Hepatocyte (in vitro differentiated cells): ENCODE results near the gene UGT2A2. TPM values are rescaled to one million over a fixed set of nuclear protein-coding genes. Genes with fewer than 3 reads are reported as not detected.

Experiments
- DNase-seq: peaks from one replicate; pipeline ENCODE4 v3.0.0-alpha.2; 2016; ENCODE audit warnings: low spot score
- H2AFZ ChIP-seq: fragments of 200-600 bp; sonication (generic); 2 replicates; pipeline ENCODE4 v1.6.0; 2016; ENCODE audit warnings: antibody characterized with exemption, mild to moderate bottlenecking
- H3K27ac ChIP-seq: fragments of 200-600 bp; sonication (generic); 2 replicates; pipeline ENCODE4 v1.5.1; 2016; ENCODE audit warnings: mild to moderate bottlenecking
- H3K27me3 ChIP-seq: fragments of 200-600 bp; sonication (generic); 2 replicates; pipeline ENCODE4 v1.6.1; 2016
- H3K36me3 ChIP-seq: fragments of 200-600 bp; sonication (generic); replicated peaks from 2 replicates; pipeline ENCODE4 v1.5.1; 2016; ENCODE audit warnings: low read depth; ENCODE audit not compliant: insufficient read depth
- H3K4me1 ChIP-seq: fragments of 200-600 bp; sonication (generic); 2 replicates; pipeline ENCODE4 v1.5.1; 2016; ENCODE audit warnings: mild to moderate bottlenecking, moderate library complexity; ENCODE audit not compliant: insufficient read depth
- H3K4me2 ChIP-seq: fragments of 200-600 bp; sonication (generic); 2 replicates; pipeline ENCODE4 v1.6.0; 2016
- H3K4me3 ChIP-seq: fragments of 200-600 bp; sonication (generic); 2 replicates; pipeline ENCODE4 v1.5.1; 2016; ENCODE audit warnings: mild to moderate bottlenecking
- H3K79me2 ChIP-seq: fragments of 200-600 bp; sonication (generic); 2 replicates; pipeline ENCODE4 v1.6.0; 2017; ENCODE audit warnings: mild to moderate bottlenecking
- H3K9me2 ChIP-seq: fragments of 200-600 bp; sonication (generic); replicated peaks from 2 replicates; pipeline ENCODE4 v1.6.0; 2017; ENCODE audit warnings: mild to moderate bottlenecking; ENCODE audit not compliant: insufficient read depth
- H3K9me3 ChIP-seq: fragments of 200-600 bp; sonication (generic); 2 replicates; pipeline ENCODE4 v1.5.1; 2016; ENCODE audit warnings: low read depth, mild to moderate bottlenecking
- H4K20me1 ChIP-seq: fragments of 200-600 bp; sonication (generic); 2 replicates; pipeline ENCODE4 v1.6.0; 2016; ENCODE audit warnings: mild to moderate bottlenecking; ENCODE audit not compliant: insufficient read depth, poor library complexity, severe bottlenecking
- EZH2 ChIP-seq: fragments of 200-600 bp; sonication (generic); IDR thresholded peaks from 2 replicates; pipeline ENCODE4 v1.6.1; 2016; ENCODE audit warnings: antibody characterized with exemption, mild to moderate bottlenecking, borderline replicate concordance
- EZH2phosphoT487 ChIP-seq: fragments of 200-600 bp; sonication (generic); IDR thresholded peaks from one replicate; pipeline ENCODE4 v1.6.1; 2018; ENCODE audit warnings: antibody characterized with exemption, mild to moderate bottlenecking, low read depth, moderate library complexity; ENCODE audit not compliant: unreplicated experiment, severe bottlenecking
- WGBS: methylation state at CpG from one replicate; pipeline ENCODE4 v1.1.6; 2016; ENCODE audit warnings: low lambda C conversion rate; ENCODE audit errors: missing lambda C conversion rate; 5-methylcytosine and 5-hydroxymethylcytosine counted together
- polyA plus RNA-seq: library from polyadenylated mRNA; unstranded; fragments of >200 nt; fragmentation: Nextera tagmentation; extraction: Ambion mirVana; gene quantifications from 2 replicates; pipeline ENCODE4 v1.2.1, GENCODE V29; 2016
- total RNA-seq: library from RNA; depleted of rRNA; stranded (reverse); fragments of >200 nt; gene quantifications from 2 replicates; pipeline ENCODE4 v1.2.3, GENCODE V29; 2014
- TF ChIP-seq, protein P1 (sequence below): fragments of 200-600 bp; sonication (generic); IDR thresholded peaks from 2 replicates; pipeline ENCODE4 v1.5.1; 2016; ENCODE audit warnings: antibody characterized with exemption, mild to moderate bottlenecking; ENCODE audit not compliant: poor library complexity

Gene UGT2A2
- total and polyA plus RNA-seq, 2 experiments from 2014 or later = not detected

DNA sequence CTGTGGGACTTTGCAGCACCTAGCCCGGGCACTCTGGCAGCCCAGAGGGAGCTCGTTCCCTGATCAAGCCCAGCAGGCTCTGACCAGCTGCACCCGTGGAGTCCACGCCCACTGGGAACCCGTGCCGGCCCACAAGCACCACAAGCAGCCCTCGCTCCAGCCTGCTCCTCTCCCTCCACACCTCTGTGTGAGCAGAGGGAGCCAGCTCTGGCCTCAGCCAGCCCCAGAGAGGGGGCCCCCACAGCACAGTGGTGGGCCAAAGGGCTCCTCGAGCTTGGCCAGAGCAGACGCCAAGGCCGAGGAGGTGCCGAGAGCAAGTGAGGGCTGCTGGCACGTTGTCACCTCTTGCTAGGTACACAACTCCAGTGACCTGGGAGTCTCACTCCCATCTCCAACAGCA is 18.7 kb upstream of the UGT2A2 start:
- Histone ChIP-seq H3K27me3 (no peaks in the 10 kb centered on the region), H3K36me3 (no peaks in the 10 kb centered on the region), H3K9me3 (no peaks in the 10 kb centered on the region), H3K79me2 (no peaks in the 10 kb centered on the region), H3K4me1 (no peaks in the 10 kb centered on the region), H3K4me3 (no peak overlapping the region), H3K27ac (no peak overlapping the region), H3K9me2 (no peaks in the 10 kb centered on the region), H3K4me2 (no peak overlapping the region), H4K20me1 (no peaks in the 10 kb centered on the region), H2AFZ (no peak overlapping the region)
- DNase-seq = no peak
- 97% methylated on average over 12 of the region's 12 CpGs for WGBS
- TF ChIP-seq EZH2 (no peak), EZH2phosphoT487 (no peak)
- TF ChIP-seq, protein P1, sequence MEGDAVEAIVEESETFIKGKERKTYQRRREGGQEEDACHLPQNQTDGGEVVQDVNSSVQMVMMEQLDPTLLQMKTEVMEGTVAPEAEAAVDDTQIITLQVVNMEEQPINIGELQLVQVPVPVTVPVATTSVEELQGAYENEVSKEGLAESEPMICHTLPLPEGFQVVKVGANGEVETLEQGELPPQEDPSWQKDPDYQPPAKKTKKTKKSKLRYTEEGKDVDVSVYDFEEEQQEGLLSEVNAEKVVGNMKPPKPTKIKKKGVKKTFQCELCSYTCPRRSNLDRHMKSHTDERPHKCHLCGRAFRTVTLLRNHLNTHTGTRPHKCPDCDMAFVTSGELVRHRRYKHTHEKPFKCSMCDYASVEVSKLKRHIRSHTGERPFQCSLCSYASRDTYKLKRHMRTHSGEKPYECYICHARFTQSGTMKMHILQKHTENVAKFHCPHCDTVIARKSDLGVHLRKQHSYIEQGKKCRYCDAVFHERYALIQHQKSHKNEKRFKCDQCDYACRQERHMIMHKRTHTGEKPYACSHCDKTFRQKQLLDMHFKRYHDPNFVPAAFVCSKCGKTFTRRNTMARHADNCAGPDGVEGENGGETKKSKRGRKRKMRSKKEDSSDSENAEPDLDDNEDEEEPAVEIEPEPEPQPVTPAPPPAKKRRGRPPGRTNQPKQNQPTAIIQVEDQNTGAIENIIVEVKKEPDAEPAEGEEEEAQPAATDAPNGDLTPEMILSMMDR = no peak

DNA sequence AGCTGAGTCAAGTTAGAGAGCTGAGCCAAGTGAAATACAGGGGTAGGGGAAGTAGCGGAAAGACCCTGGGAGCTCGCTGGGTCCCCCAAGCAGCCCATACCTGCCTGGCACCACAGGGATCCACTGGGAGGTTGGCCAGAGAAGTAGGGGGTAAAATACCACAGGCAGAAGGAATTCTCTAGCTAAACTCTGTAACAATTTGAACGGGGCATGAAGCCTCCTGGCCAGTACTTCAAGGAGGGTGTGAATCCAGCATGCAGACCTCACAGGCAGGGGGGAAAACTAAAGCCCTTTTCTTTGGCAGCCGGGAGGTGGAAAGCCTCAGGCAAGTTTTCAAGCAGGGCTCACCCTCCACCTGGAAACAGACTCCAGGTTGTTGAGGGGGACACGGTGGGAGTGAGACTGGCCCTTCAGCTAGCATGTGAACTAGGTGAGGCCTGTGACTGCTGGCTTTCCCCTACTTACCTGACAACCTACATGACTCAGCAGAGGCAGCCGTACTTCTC is 17.3 kb upstream of the UGT2A2 start:
- Histone ChIP-seq H2AFZ (no peak overlapping the region), H3K27ac (no peak overlapping the region), H4K20me1 (no peaks in the 10 kb centered on the region), H3K4me1 (no peaks in the 10 kb centered on the region), H3K4me2 (no peak overlapping the region), H3K9me2 (no peaks in the 10 kb centered on the region), H3K4me3 (no peak overlapping the region), H3K36me3 (no peaks in the 10 kb centered on the region), H3K9me3 (no peaks in the 10 kb centered on the region), H3K79me2 (no peaks in the 10 kb centered on the region), H3K27me3 (no peaks in the 10 kb centered on the region)
- WGBS = 73% methylated on average over 6 of the region's 6 CpGs
- TF ChIP-seq, protein P1 = no peak
- no peak for DNase-seq

DNA sequence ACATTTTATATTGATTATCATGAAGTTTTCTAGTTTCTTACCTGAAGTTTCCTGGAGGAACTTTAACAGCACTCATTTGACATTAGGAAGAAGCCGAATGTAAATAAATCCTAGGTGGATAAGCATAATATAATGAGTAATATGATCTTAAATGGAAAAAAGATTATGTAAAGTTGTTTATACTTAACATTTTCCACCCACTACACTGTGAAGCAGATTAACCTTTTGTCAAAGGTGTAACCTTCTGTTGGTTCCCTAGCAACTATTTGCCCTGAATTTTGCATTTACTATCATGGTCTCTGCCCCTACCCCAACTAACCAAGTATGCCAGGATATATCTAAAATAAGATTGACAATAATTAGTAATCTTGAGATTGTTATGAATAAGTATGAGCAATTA is 13.7 kb upstream of the UGT2A2 start, which contains the start of gene UGT2A1:
TSS of gene UGT2A1 (minus strand) at position 101 of the 400 bp plus-strand sequence. CDS start 5,603 bp downstream, outside the sequence.
- H3K9me3 ChIP-seq = no peaks in the 10 kb centered on the region
- WGBS = 94% methylated on average over 1 of the region's 1 CpG
- no peak for TF ChIP-seq EZH2phosphoT487
- TF ChIP-seq, protein P1 = no peak

DNA sequence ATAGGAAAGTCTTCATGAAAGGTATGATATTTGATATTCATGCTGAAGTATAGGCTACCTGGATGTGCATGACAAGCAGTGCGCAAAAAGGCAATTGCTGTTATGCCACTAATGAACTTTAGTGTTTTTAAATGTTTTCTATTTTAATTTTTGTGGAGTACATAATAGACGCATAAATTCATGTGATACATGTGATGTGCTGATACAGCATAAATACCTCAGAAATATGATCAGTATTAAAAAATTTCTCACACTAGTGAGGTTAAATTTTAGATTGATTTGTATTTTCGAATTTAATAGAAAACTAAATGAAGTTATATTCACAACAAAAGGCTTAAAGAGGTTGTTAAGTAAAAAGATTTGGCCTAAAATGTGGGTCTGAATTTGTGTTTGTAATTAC is 11.4 kb upstream of the UGT2A2 start:
- no peaks in the 10 kb centered on the region for H3K36me3 ChIP-seq
- H3K27me3 ChIP-seq = no peaks in the 10 kb centered on the region
- H2AFZ ChIP-seq = no peak overlapping the region
- no peak overlapping the region for H3K4me3 ChIP-seq
- WGBS = 80% methylated on average over 3 of the region's 3 CpGs
- no peaks in the 10 kb centered on the region for H3K9me2 ChIP-seq
- no peak overlapping the region for H3K4me2 ChIP-seq
- no peaks in the 10 kb centered on the region for H3K4me1 ChIP-seq
- DNase-seq = no peak
- no peak for TF ChIP-seq EZH2phosphoT487
- TF ChIP-seq, protein P1 = no peak
- no peak for TF ChIP-seq EZH2
- no peaks in the 10 kb centered on the region for H3K9me3 ChIP-seq
- no peak overlapping the region for H3K27ac ChIP-seq
- no peaks in the 10 kb centered on the region for H3K79me2 ChIP-seq
- H4K20me1 ChIP-seq = no peaks in the 10 kb centered on the region

More for the DNA sequence above, 13.7 kb upstream of the UGT2A2 start, which contains the start of gene UGT2A1:
- Histone ChIP-seq H3K27ac (no peak within 1 kb of the TSS), H3K9me2 (no peaks in the 10 kb centered on the region), H3K27me3 (no peaks in the 10 kb centered on the region), H3K4me2 (no peak within 1 kb of the TSS), H3K4me3 (no peak within 1 kb of the TSS), H3K4me1 (no peaks in the 10 kb centered on the region), H2AFZ (no peak within 1 kb of the TSS), H3K79me2 (no peaks in the 10 kb centered on the region), H4K20me1 (no peaks in the 10 kb centered on the region), H3K36me3 (no peaks in the 10 kb centered on the region)
- no peak for DNase-seq
